ACHN (cell line): Measurements from ENCODE around the gene POC1A.
"Not testable (repeated sequence)": the region's sequence is repeated elsewhere in the genome, so short reads cannot be mapped to it uniquely, and the experiment has no call there.

Experiments used
- DNase-seq: peaks from one replicate; pipeline ENCODE4 v3.0.0-alpha.2; 2015
- in situ Hi-C: cut with HindIII; loops from 2 replicates; pipeline ENCODE4 v1.10.0; 2017; ENCODE audit warnings: low sequenced_read_pairs, low pct_ligation_motif_present, low pct_unique_long_range_greater_than_20kb

The POC1A gene

GRCh38 chr3:52046902-52047239, 107.4 kb downstream of the POC1A start:
- in situ Hi-C loops: no loop called here
- DNase-seq: no peak

- DNase-seq: peak; percentile 91
- in situ Hi-C loops: no loop called here
Measured at GRCh38 chr3:52046186-52046901, 107.9 kb downstream of the POC1A start.

GRCh38 chr3:52044869-52045619, 109.2 kb downstream of the POC1A start:
- no peak for DNase-seq
- in situ Hi-C loops: no loop called here

- no peak for DNase-seq
- in situ Hi-C loops: no loop called here
Measured at GRCh38 chr3:52043750-52044149, 110.5 kb downstream of the POC1A start.

- in situ Hi-C loops, DNase-seq: not testable (repeated sequence)
Measured at GRCh38 chr3:52043039-52043438, 111.2 kb downstream of the POC1A start.

- peak; percentile 18 for DNase-seq
- in situ Hi-C loops: no loop called here
Measured at GRCh38 chr3:52041118-52041731, 113.0 kb downstream of the POC1A start.

GRCh38 chr3:52040600-52040999, 113.6 kb downstream of the POC1A start:
- DNase-seq: no peak
- in situ Hi-C loops: no loop called here

- no peak for DNase-seq
Measured at GRCh38 chr3:52039846-52040245, 114.4 kb downstream of the POC1A start.

GRCh38 chr3:52039426-52039825, 114.8 kb downstream of the POC1A start:
- no peak for DNase-seq
- in situ Hi-C loops: no loop called here

More at GRCh38 chr3:52039846-52040245, 114.4 kb downstream of the POC1A start:
- in situ Hi-C loops: no loop called here

GRCh38 chr3:52038227-52038626, 116.0 kb downstream of the POC1A start:
- no peak for DNase-seq
- in situ Hi-C loops: no loop called here

GRCh38 chr3:52037291-52037690, 116.9 kb downstream of the POC1A start:
- in situ Hi-C loops: no loop called here
- DNase-seq: no peak

- no peak for DNase-seq
- in situ Hi-C loops: no loop called here
Measured at GRCh38 chr3:52036829-52037228, 117.4 kb downstream of the POC1A start.

GRCh38 chr3:52036222-52036694, 118.0 kb downstream of the POC1A start:
- in situ Hi-C loops: no loop called here
- DNase-seq: no peak

- in situ Hi-C loops: no loop called here
- no peak for DNase-seq
Measured at GRCh38 chr3:52034651-52035050, 119.6 kb downstream of the POC1A start.

- in situ Hi-C loops: no loop called here
- no peak for DNase-seq
Measured at GRCh38 chr3:52034212-52034611, 120.0 kb downstream of the POC1A start.

GRCh38 chr3:52033748-52034147, 120.5 kb downstream of the POC1A start:
- in situ Hi-C loops, DNase-seq: not testable (repeated sequence)

GRCh38 chr3:52032702-52033408, 121.4 kb downstream of the POC1A start:
- DNase-seq: no peak
- in situ Hi-C loops: no loop called here

GRCh38 chr3:52031896-52032295, 122.3 kb downstream of the POC1A start:
- no peak for DNase-seq
- in situ Hi-C loops: no loop called here

GRCh38 chr3:52030714-52031310, 123.4 kb downstream of the POC1A start:
- in situ Hi-C loops: no loop called here
- DNase-seq: no peak
